T-cell (primary cell): ENCODE data around the gene LBHD1. TPM values are rescaled to one million over a fixed set of nuclear protein-coding genes. Genes with fewer than 3 reads are reported as not detected.
"Not testable (repeated sequence)": the region's sequence is repeated elsewhere in the genome, so short reads cannot be mapped to it uniquely, and the experiment has no call there.

ENCODE experiments used
- ATAC-seq, 4 experiments: fragments of 200-7000 bp in 3 of 4; fragments of 150-1000 bp in 1 of 4; cut with Tn5 transposase; replicated peaks in 1 of 4; 1 replicate in 3 of 4; 2 replicates in 1 of 4; pipeline ENCODE4 v1.10.0; 2021; ENCODE audit warnings: moderate library complexity in 3 of 4, mild to moderate bottlenecking in 2 of 4, moderate number of reproducible peaks in 1 of 4
- CTCF ChIA-PET, 2 donors: fragments of 300-600 bp; sonication (Branson Sonifier 250); formaldehyde crosslinking; loops; one replicate each; lab custom pipeline; 2022; ENCODE audit warnings: antibody characterized with exemption in 2 of 2; lab: Charles Lee
- POLR2A ChIA-PET, 2 donors: fragments of 300-600 bp; sonication (Branson Sonifier 250); formaldehyde crosslinking; loops; one replicate each; lab custom pipeline; 2022; ENCODE audit warnings: antibody characterized with exemption in 2 of 2; lab: Charles Lee
- DNase-seq, 35 experiments: peaks; one replicate each; pipeline versions ENCODE4 v3.0.0 to v3.0.0-alpha.2; 2013 to 2023
- H3K27ac ChIP-seq: one replicate; pipeline ENCODE4 v1.5.1; 2013; ENCODE audit warnings: low read length
- H3K27me3 ChIP-seq, 2 experiments: replicated peaks in 1 of 2; 1 replicate in 1 of 2; 2 replicates in 1 of 2; pipeline versions ENCODE4 v1.6.1 to v1.7.0; 2013; ENCODE audit warnings: low read length in 1 of 2, mixed read lengths in 1 of 2; ENCODE audit not compliant: control insufficient read depth in 2 of 2, insufficient read depth in 2 of 2; ENCODE audit errors: extremely low read depth in 1 of 2
- H3K36me3 ChIP-seq, 2 donors: 1 replicate in 1 of 2; 2 replicates in 1 of 2; pipeline versions ENCODE4 v1.6.1 to v1.7.0; 2013; ENCODE audit warnings: low read length in 1 of 2; ENCODE audit not compliant: control insufficient read depth in 2 of 2, insufficient read depth in 1 of 2; ENCODE audit errors: extremely low read depth in 1 of 2
- H3K4me1 ChIP-seq, 2 experiments: 1 replicate in 1 of 2; 2 replicates in 1 of 2; pipeline versions ENCODE4 v1.6.1 to v1.7.0; 2013; ENCODE audit warnings: low read length in 2 of 2, mixed read lengths in 1 of 2; ENCODE audit not compliant: insufficient read depth in 2 of 2, control insufficient read depth in 1 of 2; ENCODE audit errors: extremely low read depth in 1 of 2
- H3K4me3 ChIP-seq, 2 donors: 1 replicate in 1 of 2; 2 replicates in 1 of 2; pipeline versions ENCODE4 v1.5.1 to v1.7.0; 2013; ENCODE audit warnings: mild to moderate bottlenecking in 2 of 2, low read length in 1 of 2, moderate library complexity in 1 of 2; ENCODE audit not compliant: control insufficient read depth in 1 of 2; ENCODE audit errors: extremely low read depth in 1 of 2
- H3K9me3 ChIP-seq: 2 replicates; pipeline ENCODE4 v1.7.0; 2013
- H3K27ac Mint-ChIP-seq, 2 donors: one replicate each; pipeline ENCODE4 v1.8.0; 2020 to 2021; ENCODE audit warnings: mild to moderate bottlenecking in 2 of 2, mixed read lengths in 2 of 2
- H3K27me3 Mint-ChIP-seq, 2 donors: one replicate each; pipeline ENCODE4 v1.8.0; 2021 to 2022; ENCODE audit warnings: mixed read lengths in 2 of 2
- H3K36me3 Mint-ChIP-seq: one replicate; pipeline ENCODE4 v1.8.0; 2021; ENCODE audit warnings: mixed read lengths
- H3K4me1 Mint-ChIP-seq, 3 donors: one replicate each; pipeline ENCODE4 v1.8.0; 2020 to 2022; ENCODE audit warnings: mixed read lengths in 3 of 3, mild to moderate bottlenecking in 1 of 3
- H3K4me3 Mint-ChIP-seq, 3 donors: one replicate each; pipeline ENCODE4 v1.8.0; 2020 to 2022; ENCODE audit warnings: mild to moderate bottlenecking in 3 of 3, mixed read lengths in 3 of 3, moderate library complexity in 3 of 3
- H3K9me3 Mint-ChIP-seq, 3 donors: one replicate each; pipeline ENCODE4 v1.8.0; 2020 to 2022; ENCODE audit warnings: mixed read lengths in 3 of 3
- WGBS: methylation state at CpG from one replicate; pipeline ENCODE4 v1.1.5; 2013; ENCODE audit warnings: missing lambda C conversion rate; ENCODE audit not compliant: insufficient coverage; 5-methylcytosine and 5-hydroxymethylcytosine counted together
- total RNA-seq, 35 experiments: library from RNA in 6 of 35; stranded (reverse) in 6 of 35; fragments of 120-200 nt in 1 of 35; gene quantifications; one replicate each; pipeline versions ENCODE4 v1.2.1 to v1.2.4 and lab custom pipeline; 2013 to 2026

Gene LBHD1
- total RNA-seq, 5 donors from 2014 or later (not counting 1 experiment from before 2014, with no cell fraction given) = 15.5 to 24.7 (median 20.7) TPM

GRCh38 chr11:62675415-62675814 lies 3.3 kb upstream of the LBHD1 start:
- not testable (repeated sequence) for H3K27ac Mint-ChIP-seq, H3K4me3 ChIP-seq, ATAC-seq, H3K4me3 Mint-ChIP-seq, H3K27ac ChIP-seq, H3K27me3 Mint-ChIP-seq, H3K9me3 ChIP-seq, DNase-seq, H3K9me3 Mint-ChIP-seq, H3K27me3 ChIP-seq
- ChIA-PET CTCF (interaction anchor here (0.5 to 0.6 kb wide), 2 partner anchors 71 to 188 kb away, joined by 3 to 11 read pairs; no protein-coding TSS in a partner anchor), POLR2A (interaction anchor here (0.6 to 1.9 kb wide), 6 partner anchors 10 to 131 kb away, joined by 3 to 11 read pairs (median 7); partner anchors contain the start of genes C11orf98 (in 2 of the 2), CSKMT (in 2 of the 2) and GANAB (in 1 of the 2))
- peaks cover 61 to 65% (median 64%) of the 10 kb centered on the region in 3 donors for H3K4me1 Mint-ChIP-seq
- Histone ChIP-seq H3K36me3 (peaks cover 0 to 26% of the 10 kb centered on the region in 2 donors), H3K4me1 (peaks cover 14 to 45% of the 10 kb centered on the region in 2 experiments)
- 100% methylated on average over 2 of the region's 10 CpGs for WGBS
- peaks cover 23% of the 10 kb centered on the region for H3K36me3 Mint-ChIP-seq

GRCh38 chr11:62673196-62673525 lies 1.1 kb upstream of the LBHD1 start:
- no CpG with 5 or more reads among the region's 2 CpGs for WGBS
- Mint-ChIP-seq H3K27me3 (no peaks in the 10 kb centered on the region), H3K9me3 (no peaks in the 10 kb centered on the region), H3K4me1 (peaks cover 63 to 65% (median 63%) of the 10 kb centered on the region in 3 donors), H3K36me3 (peaks cover 26% of the 10 kb centered on the region), H3K4me3 (peak overlapping the region; percentile 98 to 99 (median 99)), H3K27ac (peak overlapping the region; percentile 76 to 99)
- H3K27ac ChIP-seq = peak overlapping the region; percentile 65
- H3K4me3 ChIP-seq = no peak overlapping the region
- ChIA-PET POLR2A (interaction anchor here (0.6 to 0.7 kb wide), 6 partner anchors 8 to 1585 kb away, joined by 3 to 6 read pairs (median 3); partner anchors contain the start of gene CSKMT (in 1 of the 2)), CTCF (no interaction called here)
- ATAC-seq = no peak
- H3K9me3 ChIP-seq = no peaks in the 10 kb centered on the region
- H3K4me1 ChIP-seq = peaks cover 11 to 42% of the 10 kb centered on the region in 2 experiments
- H3K27me3 ChIP-seq = no peaks in the 10 kb centered on the region
- DNase-seq = no peak
- H3K36me3 ChIP-seq = peaks cover 0 to 30% of the 10 kb centered on the region in 2 donors

- Histone ChIP-seq H3K27ac (peak overlapping the region; percentile 65), H3K4me1 (peaks cover 13 to 50% of the 10 kb centered on the region in 2 experiments), H3K9me3 (no peaks in the 10 kb centered on the region), H3K4me3 (peak overlapping the region; percentile 82 to 96), H3K27me3 (no peaks in the 10 kb centered on the region), H3K36me3 (peaks cover 0 to 25% of the 10 kb centered on the region in 2 donors)
- Mint-ChIP-seq H3K9me3 (no peaks in the 10 kb centered on the region), H3K27me3 (no peaks in the 10 kb centered on the region), H3K4me3 (peak overlapping the region; percentile 98 to 99 (median 99)), H3K4me1 (peaks cover 58 to 65% (median 62%) of the 10 kb centered on the region in 3 donors), H3K36me3 (peaks cover 14% of the 10 kb centered on the region), H3K27ac (peak overlapping the region; percentile 98 to 99)
- POLR2A ChIA-PET = interaction anchor here (0.6 to 1.7 kb wide), 6 partner anchors 8 to 80 kb away, joined by 3 to 11 read pairs (median 4); partner anchors contain the start of gene TUT1 (in 1 of the 2)
- 2% methylated on average over 15 of the region's 17 CpGs for WGBS
- CTCF ChIA-PET = interaction anchor here (0.6 to 1.5 kb wide), 3 partner anchors 23 to 165 kb away, joined by 3 to 7 read pairs (median 4); partner anchors contain the start of gene TUT1 (in 1 of the 2)
- ATAC-seq (peak; percentile 45 to 57 (median 52)), DNase-seq (peak in 10 of 35 experiments; percentile 25 to 44 (median 30))
Measured at GRCh38 chr11:62671236-62671607, 845 bp downstream of the LBHD1 start.

GRCh38 chr11:62669420-62670161 lies 2.5 kb downstream of the LBHD1 start:
- ATAC-seq (no peak), DNase-seq (no peak)
- Mint-ChIP-seq H3K27me3 (no peaks in the 10 kb centered on the region), H3K4me3 (peak overlapping the region in 2 of 3 donors; percentile 28 to 52), H3K27ac (peak overlapping the region; percentile 98 to 99), H3K9me3 (no peaks in the 10 kb centered on the region), H3K36me3 (peaks cover 9% of the 10 kb centered on the region), H3K4me1 (peaks cover 54 to 65% (median 60%) of the 10 kb centered on the region in 3 donors)
- Histone ChIP-seq H3K4me1 (peaks cover 15 to 58% of the 10 kb centered on the region in 2 experiments), H3K36me3 (peaks cover 0 to 22% of the 10 kb centered on the region in 2 donors), H3K27ac (no peak overlapping the region), H3K4me3 (no peak overlapping the region), H3K27me3 (peaks cover 0 to 3% of the 10 kb centered on the region in 2 experiments), H3K9me3 (no peaks in the 10 kb centered on the region)
- CTCF ChIA-PET = interaction anchor here in 1 of 2 donors (0.6 kb wide), 1 partner anchor 1352 kb away, joined by 3 read pairs; no protein-coding TSS in a partner anchor
- 93% methylated on average over 3 of the region's 4 CpGs for WGBS
- POLR2A ChIA-PET = interaction anchor here (0.6 to 0.7 kb wide), 3 partner anchors 82 to 399 kb away, joined by 3 to 6 read pairs (median 5); no protein-coding TSS in a partner anchor

GRCh38 chr11:62667460-62667859 lies 4.6 kb downstream of the LBHD1 start:
- ATAC-seq = no peak
- DNase-seq = no peak
- H3K4me1 Mint-ChIP-seq = peaks cover 52 to 62% (median 60%) of the 10 kb centered on the region in 3 donors
- no peaks in the 10 kb centered on the region for H3K27me3 Mint-ChIP-seq
- peaks cover 16% of the 10 kb centered on the region for H3K36me3 Mint-ChIP-seq
- POLR2A ChIA-PET = interaction anchor here in 1 of 2 donors (0.9 to 3.7 kb wide), 2 partner anchors 9 to 76 kb away, joined by 4 to 17 read pairs; partner anchors contain the start of gene TUT1
- peaks cover 0 to 23% of the 10 kb centered on the region in 2 donors for H3K36me3 ChIP-seq
- peaks cover 0 to 3% of the 10 kb centered on the region in 2 experiments for H3K27me3 ChIP-seq
- CTCF ChIA-PET = interaction anchor here in 1 of 2 donors (0.6 kb wide), 1 partner anchor 34 kb away, joined by 4 read pairs; no protein-coding TSS in a partner anchor
- peaks cover 19 to 60% of the 10 kb centered on the region in 2 experiments for H3K4me1 ChIP-seq
- WGBS = no CpG with 5 or more reads among the region's 2 CpGs
- peak overlapping the region; percentile 49 to 94 for H3K27ac Mint-ChIP-seq
- no peaks in the 10 kb centered on the region for H3K9me3 ChIP-seq
- H3K27ac ChIP-seq = no peak overlapping the region
- no peaks in the 10 kb centered on the region for H3K9me3 Mint-ChIP-seq
- H3K4me3 ChIP-seq = no peak overlapping the region
- H3K4me3 Mint-ChIP-seq = peak overlapping the region; percentile 93 to 95 (median 95)
